ENCODE measurements around the gene CPXM1. TPM values are rescaled to one million over a fixed set of nuclear protein-coding genes. Genes with fewer than 3 reads are reported as not detected.
"Not testable (repeated sequence)": the region's sequence is repeated elsewhere in the genome, so short reads cannot be mapped to it uniquely, and the experiment has no call there.

CPXM1 gene
- total and polyA plus RNA-seq, 2 experiments from 2014 or later, result 0.08 TPM; not detected in 1

GRCh38 chr20:2814076-2814475 lies 13.6 kb upstream of the CPXM1 start:
- H3K4me2 ChIP-seq (ENCODE audit: unreplicated experiment), result peak overlapping the region; percentile 76
- 83 to 88% methylated on average over 1 of the region's 1 CpG for WGBS, 2 experiments (ENCODE audit: low coverage in 1 of 2, low lambda C conversion rate in 2 of 2, missing lambda C conversion rate in 2 of 2)
- 0 out of 2 replicates have a peak overlapping the region, but pooled peaks have one; percentile 19 for H3K4me3 ChIP-seq
- no peak for TF ChIP-seq EZH2 (IDR thresholded peaks at IDR 0.05; ENCODE audit: insufficient read depth, poor library complexity, severe bottlenecking)
- TF ChIP-seq EZH2phosphoT487 (IDR thresholded peaks at IDR 0.05; ENCODE audit: insufficient read depth, low read depth), result no peak
- H3K27ac ChIP-seq, result no peak overlapping the region
- no peak overlapping the region for H2AFZ ChIP-seq
- H4K20me1 ChIP-seq (ENCODE audit: insufficient read depth), result no peaks in the 10 kb centered on the region
- H3K36me3 ChIP-seq (ENCODE audit: low read depth), result no peaks in the 10 kb centered on the region
- H3K4me1 ChIP-seq (ENCODE audit: insufficient read depth), result peaks cover 13% of the 10 kb centered on the region
- in situ Hi-C loops (cut with MboI), result no loop called here
- peaks cover 3% of the 10 kb centered on the region for H3K9me3 ChIP-seq (ENCODE audit: low read depth)
- no peaks in the 10 kb centered on the region for H3F3A ChIP-seq (ENCODE audit: insufficient read depth)
- no peak for DNase-seq
- H3K27me3 ChIP-seq (replicated peaks; ENCODE audit: insufficient read depth), result 0 out of 2 replicates have a peak, but pooled peaks cover 3% of the 10 kb centered on the region
- no peak overlapping the region for H3K9ac ChIP-seq
- H3K9me2 ChIP-seq (ENCODE audit: insufficient read depth), result no peaks in the 10 kb centered on the region
- no peaks in the 10 kb centered on the region for H3K79me2 ChIP-seq (ENCODE audit: insufficient read depth)

GRCh38 chr20:2812189-2812588 lies 11.8 kb upstream of the CPXM1 start:
- Histone ChIP-seq H4K20me1 (ENCODE audit: insufficient read depth) (no peaks in the 10 kb centered on the region), H3K4me3 (no peak overlapping the region), H3K9ac (no peak overlapping the region), H3K4me1 (ENCODE audit: insufficient read depth) (peaks cover 13% of the 10 kb centered on the region), H3F3A (ENCODE audit: insufficient read depth) (no peaks in the 10 kb centered on the region), H3K9me3 (ENCODE audit: low read depth) (peaks cover 3% of the 10 kb centered on the region), H3K36me3 (ENCODE audit: low read depth) (no peaks in the 10 kb centered on the region), H3K9me2 (ENCODE audit: insufficient read depth) (no peaks in the 10 kb centered on the region), H3K4me2 (ENCODE audit: unreplicated experiment) (no peak overlapping the region), H3K79me2 (ENCODE audit: insufficient read depth) (no peaks in the 10 kb centered on the region), H3K27me3 (replicated peaks; ENCODE audit: insufficient read depth) (peaks cover 17% of the 10 kb centered on the region; the same call in 1 of the 2 replicates), H2AFZ (no peak overlapping the region), H3K27ac (no peak overlapping the region)
- in situ Hi-C loops (cut with MboI), result no loop called here
- no peak for DNase-seq
- WGBS, 2 experiments (ENCODE audit: low coverage in 1 of 2, low lambda C conversion rate in 2 of 2, missing lambda C conversion rate in 2 of 2), result 63 to 83% methylated on average over 3 of the region's 3 CpGs
- no peak for TF ChIP-seq EZH2 (IDR thresholded peaks at IDR 0.05; ENCODE audit: insufficient read depth, poor library complexity, severe bottlenecking)
- TF ChIP-seq EZH2phosphoT487 (IDR thresholded peaks at IDR 0.05; ENCODE audit: insufficient read depth, low read depth), result no peak

- H3K27me3 ChIP-seq (replicated peaks; ENCODE audit: insufficient read depth), result peaks cover 40% of the 10 kb centered on the region
- no peak overlapping the region for H2AFZ ChIP-seq
- H3K4me3 ChIP-seq, result no peak overlapping the region
- no peak for TF ChIP-seq EZH2phosphoT487 (IDR thresholded peaks at IDR 0.05; ENCODE audit: insufficient read depth, low read depth)
- TF ChIP-seq EZH2 (IDR thresholded peaks at IDR 0.05; ENCODE audit: insufficient read depth, poor library complexity, severe bottlenecking), result no peak
- H3K9me2 ChIP-seq (ENCODE audit: insufficient read depth), result no peaks in the 10 kb centered on the region
- DNase-seq, result no peak
- 82 to 85% methylated on average over 10 of the region's 10 CpGs for WGBS, 2 experiments (ENCODE audit: low coverage in 1 of 2, low lambda C conversion rate in 2 of 2, missing lambda C conversion rate in 2 of 2)
- in situ Hi-C loops (cut with MboI), result no loop called here
- H3K27ac ChIP-seq, result no peak overlapping the region
- peaks cover 3% of the 10 kb centered on the region for H3K9me3 ChIP-seq (ENCODE audit: low read depth)
- H3K36me3 ChIP-seq (ENCODE audit: low read depth), result no peaks in the 10 kb centered on the region
- H4K20me1 ChIP-seq (ENCODE audit: insufficient read depth), result no peaks in the 10 kb centered on the region
- H3K4me1 ChIP-seq (ENCODE audit: insufficient read depth), result peaks cover 6% of the 10 kb centered on the region
- no peaks in the 10 kb centered on the region for H3K79me2 ChIP-seq (ENCODE audit: insufficient read depth)
- H3K9ac ChIP-seq, result no peak overlapping the region
- no peak overlapping the region for H3K4me2 ChIP-seq (ENCODE audit: unreplicated experiment)
- no peaks in the 10 kb centered on the region for H3F3A ChIP-seq (ENCODE audit: insufficient read depth)
Observed at GRCh38 chr20:2809690-2810089, 9.3 kb upstream of the CPXM1 start.

- H3K4me2 ChIP-seq (ENCODE audit: unreplicated experiment); H3K9me2 ChIP-seq (ENCODE audit: insufficient read depth); H3K36me3 ChIP-seq (ENCODE audit: low read depth); H3K9me3 ChIP-seq (ENCODE audit: low read depth); H2AFZ ChIP-seq; H3K27ac ChIP-seq; DNase-seq; H3K79me2 ChIP-seq (ENCODE audit: insufficient read depth); H3F3A ChIP-seq (ENCODE audit: insufficient read depth); in situ Hi-C loops (cut with MboI); H3K4me3 ChIP-seq; H4K20me1 ChIP-seq (ENCODE audit: insufficient read depth); H3K4me1 ChIP-seq (ENCODE audit: insufficient read depth); H3K9ac ChIP-seq: not testable (repeated sequence)
- peaks cover 58% of the 10 kb centered on the region for H3K27me3 ChIP-seq (replicated peaks; ENCODE audit: insufficient read depth)
- 61 to 72% methylated on average over 9 of the region's 9 CpGs for WGBS, 2 experiments (ENCODE audit: low coverage in 1 of 2, low lambda C conversion rate in 2 of 2, missing lambda C conversion rate in 2 of 2)
Observed at GRCh38 chr20:2807929-2808328, 7.5 kb upstream of the CPXM1 start.

- Histone ChIP-seq H3K36me3 (ENCODE audit: low read depth) (no peaks in the 10 kb centered on the region), H3F3A (ENCODE audit: insufficient read depth) (no peaks in the 10 kb centered on the region), H3K4me3 (no peak overlapping the region), H3K4me2 (ENCODE audit: unreplicated experiment) (no peak overlapping the region), H3K27me3 (replicated peaks; ENCODE audit: insufficient read depth) (peaks cover 67% of the 10 kb centered on the region), H3K9me2 (ENCODE audit: insufficient read depth) (no peaks in the 10 kb centered on the region), H2AFZ (no peak overlapping the region), H3K9me3 (ENCODE audit: low read depth) (peaks cover 3% of the 10 kb centered on the region), H3K4me1 (ENCODE audit: insufficient read depth) (no peaks in the 10 kb centered on the region), H3K79me2 (ENCODE audit: insufficient read depth) (no peaks in the 10 kb centered on the region), H3K27ac (no peak overlapping the region), H4K20me1 (ENCODE audit: insufficient read depth) (no peaks in the 10 kb centered on the region), H3K9ac (no peak overlapping the region)
- no peak for DNase-seq
- WGBS, 2 experiments (ENCODE audit: low coverage in 1 of 2, low lambda C conversion rate in 2 of 2, missing lambda C conversion rate in 2 of 2), result 27 to 56% methylated on average over 2 to 4 of the region's 4 CpGs
- TF ChIP-seq EZH2 (IDR thresholded peaks at IDR 0.05; ENCODE audit: insufficient read depth, poor library complexity, severe bottlenecking), result no peak
- no peak for TF ChIP-seq EZH2phosphoT487 (IDR thresholded peaks at IDR 0.05; ENCODE audit: insufficient read depth, low read depth)
- in situ Hi-C loops (cut with MboI), result no loop called here
Observed at GRCh38 chr20:2807019-2807418, 6.6 kb upstream of the CPXM1 start.
